Measurements from ENCODE around the gene OR6B1.

Gene OR6B1

DNA sequence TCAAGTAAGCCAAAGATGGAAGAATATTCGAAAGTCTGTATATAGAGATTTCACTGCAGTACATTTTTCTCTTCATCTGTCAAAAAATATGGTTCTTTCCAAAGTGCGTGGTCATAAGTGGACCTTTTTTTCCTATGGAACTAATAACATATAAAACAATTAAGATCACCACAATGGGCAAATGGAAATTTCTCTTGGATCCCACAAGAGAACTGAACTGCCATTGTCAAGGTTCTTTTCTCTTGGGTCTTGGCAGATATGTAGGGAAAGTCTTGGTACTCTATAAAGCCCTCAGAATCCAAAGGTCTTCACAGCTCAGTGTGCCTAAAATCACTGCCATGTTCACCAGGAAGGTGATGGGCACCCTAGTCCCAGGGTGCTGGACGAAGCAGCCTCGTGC lies at the start of gene OR6B1:
Gene OR6B1 (plus strand): TSS at position 301 of the 400 bp plus-strand sequence. CDS start 3,677 bp downstream, outside the sequence.
- no peak for DNase-seq (ENCODE audit: low read depth)

DNA sequence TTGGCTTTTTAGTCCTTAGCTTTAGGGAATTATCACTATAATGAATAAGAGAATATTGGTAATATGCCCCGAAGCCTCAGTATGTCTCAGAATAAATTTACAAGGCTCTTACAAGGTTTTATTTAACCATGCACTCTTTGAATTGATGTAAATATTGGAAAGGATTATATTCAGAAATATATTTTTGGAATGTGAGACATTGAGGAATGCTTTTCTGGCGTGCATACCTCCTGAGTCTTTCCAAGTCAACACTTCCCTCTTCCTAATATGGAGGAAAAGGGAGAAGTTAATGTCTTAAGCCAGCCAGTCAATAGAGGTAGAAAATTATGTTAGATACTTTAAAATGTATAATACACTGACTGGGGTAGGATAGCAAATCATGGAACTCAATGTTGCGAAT lies 46.7 kb upstream of the OR6B1 start:
- no peak for DNase-seq (ENCODE audit: low read depth)

DNA sequence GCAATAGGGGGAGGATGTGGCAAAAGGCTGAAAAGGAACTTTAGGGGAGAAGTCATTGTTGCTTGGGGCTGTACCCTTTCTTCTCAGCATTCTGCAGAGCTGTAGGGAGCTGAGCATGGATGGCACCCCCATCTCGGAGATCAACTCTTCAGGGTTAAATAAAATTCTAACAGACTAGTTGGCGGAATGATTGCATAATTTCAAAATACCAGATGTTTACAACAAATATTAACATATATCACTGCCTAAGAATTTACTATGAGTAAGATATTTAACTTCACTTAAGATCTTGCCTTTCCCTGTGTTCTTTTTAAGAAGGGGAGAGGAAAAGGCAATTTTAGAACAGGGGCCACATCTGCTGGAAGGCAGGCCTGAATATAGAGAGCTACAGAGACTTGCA lies 46.0 kb upstream of the OR6B1 start:
- no peak for DNase-seq (ENCODE audit: low read depth)

DNA sequence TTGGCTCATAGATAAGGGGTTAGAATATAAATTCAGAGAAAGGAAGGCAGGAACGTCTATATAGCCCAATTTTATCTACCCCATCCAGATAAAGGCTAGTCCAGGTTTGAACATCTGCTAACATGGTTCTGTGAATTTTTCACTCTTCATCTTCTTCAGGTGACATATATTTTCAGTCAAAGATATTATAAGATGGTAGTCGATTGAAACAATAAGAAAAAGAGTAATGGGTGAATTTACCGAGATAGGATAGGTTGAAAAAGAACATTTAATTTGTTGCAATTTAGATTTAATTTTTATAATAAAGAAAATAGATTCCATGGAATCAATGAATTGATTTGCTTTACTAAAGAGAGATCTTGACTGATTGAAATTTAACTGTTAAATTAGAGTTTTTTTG lies 45.6 kb upstream of the OR6B1 start, which contains the start of gene OR2F1:
Gene OR2F1 (plus strand): TSS at position 301 of the 400 bp plus-strand sequence. CDS start 5,127 bp downstream, outside the sequence.
- no peak for DNase-seq (ENCODE audit: low read depth)

DNA sequence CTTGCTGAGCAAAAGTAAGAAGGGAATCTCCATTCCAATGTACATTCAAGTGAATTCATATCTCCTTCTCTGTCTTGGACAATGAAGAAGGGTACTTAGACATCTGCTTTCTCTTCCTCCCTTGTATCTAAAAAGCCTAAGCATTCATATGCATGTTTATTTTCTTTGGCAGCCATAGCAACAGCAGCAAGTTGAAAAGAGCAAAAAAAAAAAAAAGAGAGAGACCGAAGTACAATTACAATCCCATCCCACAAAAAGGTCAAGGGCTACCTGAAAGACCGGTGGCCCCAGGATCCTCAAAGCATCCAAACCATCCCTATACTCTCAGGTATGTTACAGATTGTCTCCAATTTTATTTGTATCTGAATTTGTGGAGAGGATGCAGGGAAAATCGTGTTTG lies 41.3 kb upstream of the OR6B1 start:
- DNase-seq (ENCODE audit: low read depth), result no peak

DNA sequence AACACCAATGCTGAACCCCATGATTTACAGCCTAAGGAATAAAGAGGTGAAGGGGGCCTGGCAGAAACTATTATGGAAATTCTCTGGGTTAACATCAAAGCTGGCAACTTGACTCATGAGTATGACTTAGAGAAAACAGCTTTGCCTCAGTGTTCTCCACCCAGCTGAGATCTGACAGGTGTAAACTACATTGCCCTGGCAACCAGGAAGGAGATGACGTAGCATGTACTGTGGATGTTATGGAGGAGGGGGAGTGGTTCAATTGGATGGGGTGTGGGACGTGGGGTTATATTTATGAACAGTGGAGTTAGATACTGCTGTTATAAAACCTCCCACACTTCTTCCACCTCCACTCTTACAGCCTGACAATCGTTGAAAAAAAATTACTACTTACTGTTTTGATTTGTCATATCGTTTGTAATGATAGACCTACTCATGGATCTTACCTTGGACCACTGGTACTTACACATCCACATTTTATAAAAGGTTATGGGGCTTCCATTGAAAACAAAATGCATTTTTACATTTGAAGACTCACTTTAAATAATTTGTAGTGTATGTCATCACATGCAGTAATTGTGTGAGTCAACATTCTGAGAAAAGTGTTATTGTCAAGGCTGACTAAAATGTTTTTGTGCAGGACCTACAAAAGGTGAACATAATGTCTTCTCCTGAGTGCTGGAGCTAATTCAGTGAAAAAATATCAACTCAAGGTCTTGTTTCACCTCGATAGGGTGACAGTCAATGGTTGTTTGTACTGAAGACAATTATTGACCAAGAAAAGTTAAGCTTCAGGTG lies 39.1 kb upstream of the OR6B1 start:
- no peak for DNase-seq (ENCODE audit: low read depth)

DNA sequence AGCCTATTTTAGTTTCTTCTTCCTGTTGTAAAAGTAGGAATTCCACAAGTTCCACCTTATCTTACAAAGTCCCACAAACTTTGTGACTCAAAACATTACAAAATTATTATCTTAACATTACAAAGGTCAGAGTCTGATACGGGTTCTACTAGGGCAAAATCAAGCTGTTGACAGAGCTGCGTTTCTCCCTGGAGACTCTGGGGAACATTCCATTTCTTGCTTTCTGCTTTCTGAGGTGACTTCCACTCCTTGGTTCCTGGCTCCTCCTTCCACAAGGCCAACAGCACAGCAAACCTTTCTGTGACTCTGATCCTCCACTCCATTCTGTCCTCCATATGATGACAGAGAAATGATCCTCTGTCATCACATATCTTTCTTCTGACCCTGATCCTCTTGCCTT lies 34.8 kb upstream of the OR6B1 start:
- no peak for DNase-seq (ENCODE audit: low read depth)

DNA sequence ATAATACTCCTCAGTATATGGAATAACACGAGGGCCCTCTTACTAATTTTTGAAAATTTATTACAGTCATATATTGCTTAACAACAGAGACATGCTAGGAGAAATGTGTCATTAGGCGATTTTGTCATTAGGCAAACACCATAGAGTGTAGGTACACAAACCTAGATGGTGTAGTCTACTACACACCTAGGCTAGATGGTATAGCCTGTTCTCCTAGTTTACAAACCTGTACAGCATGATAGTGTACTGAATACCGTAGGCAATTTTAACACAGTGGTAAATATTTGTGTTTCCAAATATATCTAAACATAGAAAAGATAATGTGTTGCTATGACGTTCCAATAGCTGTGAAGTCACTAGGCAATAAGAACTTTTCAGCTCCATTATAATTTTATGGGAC lies 32.7 kb upstream of the OR6B1 start:
- DNase-seq (ENCODE audit: low read depth), result no peak

DNA sequence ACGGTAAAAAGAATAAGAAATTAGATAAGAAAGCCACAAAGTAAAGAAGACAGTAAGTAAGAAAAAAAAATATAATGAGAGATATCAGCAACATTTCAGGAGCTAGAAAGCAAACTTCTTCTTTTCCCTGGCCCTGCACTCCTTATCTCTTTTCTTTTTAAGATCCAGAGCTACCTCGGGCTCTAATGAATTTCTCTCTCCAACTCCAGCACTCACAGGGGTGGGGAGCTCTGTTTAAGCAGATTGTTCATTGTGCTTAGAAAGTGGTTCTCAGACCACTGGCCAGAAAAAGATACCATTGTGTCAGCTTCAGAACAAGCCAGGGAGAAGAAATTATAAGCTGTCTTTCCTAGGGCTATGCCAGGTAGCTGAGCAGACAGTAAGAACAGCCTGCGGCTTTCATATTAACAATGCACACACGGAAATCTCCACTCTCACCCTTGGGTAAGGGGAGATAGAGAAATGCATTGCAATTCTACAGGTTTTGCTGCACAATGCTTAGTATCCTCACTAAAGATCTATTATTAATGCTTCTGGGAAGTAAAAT lies 26.2 kb upstream of the OR6B1 start:
- DNase-seq (ENCODE audit: low read depth), result no peak

DNA sequence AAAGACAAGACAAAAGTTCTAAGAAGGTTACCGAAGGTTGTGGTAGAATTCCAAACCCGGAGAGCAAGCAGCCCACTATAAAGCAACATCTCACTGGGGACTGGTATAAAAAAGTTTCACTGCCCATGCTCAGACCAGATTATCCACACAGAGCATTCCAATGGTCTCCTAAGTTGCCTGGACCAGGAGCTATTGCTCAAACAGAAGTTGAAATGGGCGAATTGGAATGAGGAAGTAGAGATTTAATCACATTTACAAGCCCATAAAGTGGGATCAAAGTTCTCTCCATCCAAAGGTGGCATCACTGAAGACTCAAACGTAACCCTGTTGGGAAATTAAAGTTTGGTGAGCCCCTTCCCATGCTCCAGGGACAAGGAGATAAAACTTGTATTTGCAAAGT lies 25.7 kb upstream of the OR6B1 start:
- no peak for DNase-seq (ENCODE audit: low read depth)

DNA sequence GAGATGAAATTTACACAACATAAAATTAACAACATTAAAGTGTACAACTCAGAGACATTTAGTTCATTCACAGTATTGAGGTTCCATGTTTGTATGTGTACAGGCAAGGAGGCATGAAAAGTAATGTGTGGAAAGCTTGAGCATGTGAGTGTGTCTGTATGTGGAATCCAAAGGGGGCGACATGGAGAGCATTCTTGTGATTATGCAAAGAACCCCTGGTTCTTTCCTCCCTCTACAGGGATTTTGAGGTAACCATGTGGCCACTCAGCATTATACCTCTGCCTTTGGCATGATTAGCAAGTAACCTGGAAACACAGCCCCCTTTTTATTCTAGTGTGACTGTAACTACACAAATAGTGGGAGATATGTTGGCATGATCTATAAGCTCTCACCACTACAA lies 24.5 kb upstream of the OR6B1 start:
- no peak for DNase-seq (ENCODE audit: low read depth)

DNA sequence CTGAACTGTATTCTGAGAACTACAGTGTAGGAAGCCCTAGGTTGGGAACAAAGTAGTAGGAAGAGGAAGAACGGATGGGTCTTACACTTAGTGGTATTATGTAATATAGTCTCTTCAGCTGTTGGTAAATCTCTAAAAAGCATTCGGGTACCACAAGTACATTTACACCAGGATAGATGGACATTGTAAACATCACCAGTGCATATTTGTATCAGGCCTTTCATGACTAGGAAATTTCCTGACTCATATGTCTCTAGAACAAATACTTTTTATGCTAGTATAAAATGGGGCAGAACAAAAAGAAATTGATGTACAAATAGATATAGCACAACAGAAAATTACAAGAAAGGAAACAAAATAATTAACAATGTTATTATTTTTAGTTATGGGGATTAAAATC lies 21.5 kb upstream of the OR6B1 start:
- DNase-seq (ENCODE audit: low read depth), result no peak

DNA sequence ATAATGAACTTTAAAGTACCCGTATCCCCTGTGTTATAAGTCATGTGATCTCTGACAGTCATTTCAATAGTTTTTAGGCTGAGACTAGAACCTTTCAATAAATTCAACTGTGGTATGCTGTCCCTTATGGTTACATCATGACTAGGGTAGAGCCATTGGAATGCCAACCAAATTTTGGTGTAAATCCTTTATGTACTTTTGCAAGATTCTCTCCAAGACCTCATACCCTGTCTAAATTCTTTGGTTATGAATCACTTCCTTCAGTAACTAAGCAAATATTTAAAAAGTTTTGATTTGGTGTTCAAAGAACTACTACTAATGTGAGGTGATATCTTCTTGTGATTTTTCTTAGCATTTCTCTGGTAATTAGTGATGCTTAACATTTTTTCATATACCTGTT lies 20.8 kb upstream of the OR6B1 start:
- DNase-seq (ENCODE audit: low read depth), result peak; percentile 73

DNA sequence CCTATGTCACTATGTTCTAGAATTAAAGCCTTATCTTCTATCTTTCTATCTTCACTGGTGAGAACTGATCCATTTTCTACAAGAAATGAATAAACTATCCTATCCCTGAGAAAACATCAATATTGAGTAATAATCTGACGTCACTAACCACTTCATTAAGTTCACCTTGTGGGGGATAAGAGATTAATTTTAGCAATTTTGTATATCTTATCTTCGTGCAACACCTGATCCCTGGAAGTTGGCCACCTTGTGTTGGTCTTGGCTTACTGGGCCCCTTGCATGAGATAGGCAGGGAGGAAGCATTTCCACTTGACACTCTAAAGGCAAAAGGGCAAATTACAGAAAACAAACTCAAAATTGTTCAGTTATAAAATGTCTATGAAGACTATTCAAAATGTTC lies 20.1 kb upstream of the OR6B1 start:
- DNase-seq (ENCODE audit: low read depth), result no peak

DNA sequence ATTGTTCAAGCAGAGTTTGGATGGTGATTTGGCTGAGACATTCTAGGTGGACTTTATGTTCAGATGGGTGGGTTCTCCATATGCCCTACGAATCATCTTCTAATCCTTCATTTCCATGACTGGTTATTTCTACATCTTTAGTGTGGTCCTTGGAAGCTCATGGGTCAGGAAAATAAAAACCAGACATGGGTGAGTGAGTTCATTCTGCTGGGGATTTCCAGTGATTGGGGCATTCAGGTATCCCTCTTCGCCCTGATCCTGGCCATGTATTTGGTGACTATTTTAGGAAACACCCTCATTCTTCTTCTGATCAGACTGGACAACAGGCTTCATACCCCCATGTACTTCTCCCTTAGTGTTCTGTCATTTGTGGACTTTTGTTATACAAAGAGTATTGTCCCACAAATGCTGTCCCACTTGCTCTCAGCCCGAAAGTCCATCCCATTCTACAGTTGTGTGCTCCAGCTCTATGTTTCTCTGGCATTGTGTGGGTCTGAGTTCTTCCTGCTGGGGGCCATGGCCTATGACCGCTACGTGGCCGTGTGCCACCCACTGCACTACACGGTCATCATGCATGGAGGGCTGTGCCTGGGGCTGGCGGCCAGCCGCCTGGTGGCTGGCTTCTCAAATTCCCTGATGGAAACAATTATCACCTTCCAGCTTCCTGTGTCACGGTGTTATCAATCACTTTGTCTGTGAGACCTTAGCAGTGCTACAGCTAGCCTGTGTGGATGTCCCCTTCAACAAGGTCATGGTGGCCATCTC lies 19.2 kb upstream of the OR6B1 start:
- DNase-seq (ENCODE audit: low read depth), result no peak

DNA sequence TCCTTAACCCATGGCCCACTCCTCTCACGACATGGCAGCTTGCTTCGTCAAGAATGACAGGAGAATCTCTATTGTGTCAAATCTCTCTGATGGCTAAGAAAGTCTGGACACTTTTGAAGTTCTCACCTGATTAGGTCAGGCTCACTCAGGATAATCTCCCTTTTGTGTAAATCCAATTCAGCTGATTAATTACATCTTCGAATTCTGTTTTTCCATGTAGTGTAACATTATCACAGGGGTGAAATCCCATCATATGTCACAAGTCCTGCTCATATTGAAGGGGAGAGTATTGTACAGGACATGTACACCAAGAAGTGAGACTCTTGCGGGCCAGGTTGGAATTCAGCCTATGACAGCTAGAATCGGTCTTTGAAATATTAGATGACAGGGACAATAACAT lies 16.2 kb upstream of the OR6B1 start:
- DNase-seq (ENCODE audit: low read depth), result no peak

DNA sequence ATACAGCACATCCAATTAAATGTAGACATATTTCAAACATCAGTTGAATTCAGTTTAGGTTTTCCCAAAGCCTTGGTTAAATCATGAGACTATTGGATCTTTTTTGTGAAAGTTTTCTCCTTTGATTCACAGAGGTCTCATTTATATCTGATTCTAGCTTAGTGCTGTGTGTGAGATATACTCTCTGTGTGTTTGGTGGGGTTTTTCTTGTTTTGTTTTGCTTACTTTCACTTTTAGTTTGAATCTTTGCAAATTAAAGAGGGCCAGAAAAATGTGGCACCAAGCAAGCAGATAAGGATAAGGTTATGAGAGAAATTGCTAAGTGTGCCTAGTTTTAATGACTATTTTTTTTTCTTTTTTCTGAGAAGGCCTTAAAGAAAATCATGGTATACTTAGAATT lies 12.6 kb upstream of the OR6B1 start:
- DNase-seq (ENCODE audit: low read depth), result no peak

DNA sequence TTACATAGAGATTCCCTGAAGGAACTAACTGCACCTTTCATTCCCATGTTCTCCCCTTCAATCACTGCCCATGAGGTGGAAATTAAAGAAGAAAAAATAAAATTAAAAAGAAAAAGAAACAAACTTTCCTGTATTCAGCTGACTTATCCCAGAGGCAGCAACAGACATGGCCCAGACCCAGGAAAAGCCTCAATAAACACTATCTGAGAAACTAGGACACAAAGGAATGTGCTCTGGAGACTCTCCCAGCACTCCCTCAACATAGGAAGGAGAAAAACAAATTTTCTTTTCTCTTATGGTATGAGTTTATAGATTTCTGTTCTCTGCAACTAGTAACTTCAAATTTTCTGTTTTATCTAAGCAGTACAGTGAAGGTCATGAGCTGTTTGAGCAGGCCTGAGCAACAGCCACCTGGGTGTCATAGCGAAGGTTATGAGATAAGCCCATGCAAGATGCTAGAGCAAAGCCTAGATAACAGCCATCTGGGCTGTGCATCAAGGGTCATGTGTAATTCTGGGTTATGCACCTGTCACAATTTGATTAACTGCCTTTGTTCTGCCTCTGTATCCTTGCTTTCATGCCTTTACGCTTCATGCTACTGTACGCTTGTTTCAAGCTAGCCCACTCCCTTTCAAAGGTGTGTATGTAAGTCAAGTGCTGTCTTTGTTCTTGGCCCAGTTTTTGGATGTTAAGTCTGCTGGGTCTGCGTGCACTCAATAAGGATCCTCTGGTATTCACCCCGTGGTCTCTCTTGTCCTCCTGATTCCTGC lies 11.0 kb upstream of the OR6B1 start:
- DNase-seq (ENCODE audit: low read depth), result no peak

DNA sequence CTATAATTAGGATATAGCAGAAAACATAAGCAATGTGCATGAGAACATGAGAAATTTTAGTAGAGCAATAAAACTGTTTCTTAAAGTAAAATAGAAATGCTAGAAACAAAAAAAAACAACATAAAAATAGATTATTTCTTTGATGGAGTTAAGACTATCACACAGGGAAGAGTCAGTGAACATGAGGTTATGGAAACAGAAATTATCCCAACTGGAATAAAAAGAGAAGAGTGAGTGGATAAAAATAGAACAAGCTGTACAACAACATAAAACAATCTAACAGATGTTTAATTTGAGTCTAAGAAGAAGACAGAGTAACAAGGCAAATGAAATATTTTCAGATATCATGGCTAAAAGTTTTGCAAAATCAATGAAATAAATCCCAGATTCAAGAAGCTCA lies 7.5 kb upstream of the OR6B1 start:
- DNase-seq (ENCODE audit: low read depth), result no peak

DNA sequence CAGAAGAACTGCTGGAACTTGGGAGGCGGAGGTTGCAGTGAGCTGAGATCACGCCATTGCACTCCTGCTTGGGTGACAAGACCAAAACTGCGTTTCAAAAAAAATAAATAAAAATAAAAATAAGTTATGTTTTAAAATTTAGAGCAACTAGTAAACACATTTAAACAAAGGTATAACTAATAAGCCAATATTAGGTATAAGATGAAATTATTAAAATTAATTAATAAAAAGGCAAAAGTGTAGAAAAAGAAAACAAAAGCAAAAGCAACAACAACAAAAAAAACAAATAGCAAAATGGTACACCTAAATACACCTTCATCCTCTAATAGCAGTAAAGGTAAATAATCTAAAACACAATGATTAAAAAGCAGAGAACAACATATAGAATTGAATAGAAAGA lies 6.2 kb upstream of the OR6B1 start:
- DNase-seq (ENCODE audit: low read depth), result no peak

DNA sequence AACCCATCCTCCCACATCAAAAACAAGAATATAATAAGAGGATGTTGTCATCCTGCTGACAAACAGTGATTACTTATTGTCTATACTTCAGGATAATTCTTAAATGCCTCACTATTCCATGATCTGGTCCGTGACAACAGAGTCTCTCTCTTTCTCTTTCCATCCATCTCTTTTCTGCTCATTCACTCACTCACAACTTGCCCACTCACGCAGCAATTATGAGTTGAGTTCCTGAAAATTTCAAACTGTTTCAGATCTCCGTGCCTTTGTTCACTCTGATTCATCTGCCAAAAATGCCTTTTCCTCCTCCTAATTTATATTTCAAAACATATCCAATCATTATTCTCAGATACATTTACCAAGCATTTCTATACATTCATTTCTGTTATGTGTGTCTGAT lies 1.4 kb downstream of the OR6B1 start:
- DNase-seq (ENCODE audit: low read depth), result no peak

DNA sequence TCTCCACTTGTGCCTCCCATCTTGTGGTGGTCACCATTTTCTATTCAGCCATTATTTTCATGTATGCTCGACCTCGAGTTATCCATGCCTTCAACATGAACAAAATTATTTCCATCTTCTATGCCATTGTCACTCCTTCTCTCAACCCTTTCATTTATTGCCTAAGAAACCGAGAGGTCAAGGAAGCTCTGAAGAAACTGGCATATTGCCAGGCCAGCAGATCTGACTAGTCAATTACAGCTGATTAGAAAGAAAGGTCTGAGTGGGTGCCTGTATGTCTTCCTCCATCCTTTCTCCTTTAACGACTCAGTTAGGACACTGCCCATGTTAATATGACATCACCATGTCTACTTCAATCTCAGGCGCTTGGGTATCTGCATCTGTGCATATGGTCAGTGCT lies 4.6 kb downstream of the OR6B1 start:
- no peak for DNase-seq (ENCODE audit: low read depth)

All from HS-27A (cell line).